Kidney (tissue), 14 donors: ENCODE measurements around the gene MX2. TPM values are rescaled to one million over a fixed set of nuclear protein-coding genes. Genes with fewer than 3 reads are reported as not detected.

Experiments
- DNase-seq, 5 donors: peaks; one replicate each; pipeline ENCODE4 v3.0.0-alpha.2; 2013 to 2020
- FAIRE-seq: peaks from 2 replicates; lab custom pipeline; 2012; peaks lifted over from hg19 to GRCh38; lab: Jason Lieb, UNC
- H3K27ac ChIP-seq, 2 donors: one replicate each; pipeline ENCODE4 v1.7.0; 2013; ENCODE audit warnings: low read depth in 2 of 2, low read length in 2 of 2, inconsistent platforms in 1 of 2
- H3K27me3 ChIP-seq: one replicate; pipeline ENCODE4 v1.7.1; 2013; ENCODE audit warnings: low read length, inconsistent platforms; ENCODE audit not compliant: control insufficient read depth, insufficient read depth
- H3K36me3 ChIP-seq, 3 donors: one replicate each; pipeline versions ENCODE4 v1.7.0 to v1.7.1; 2013; ENCODE audit warnings: low read length in 3 of 3, control low read depth in 1 of 3, inconsistent platforms in 1 of 3; ENCODE audit not compliant: insufficient read depth in 3 of 3, control insufficient read depth in 2 of 3
- H3K4me1 ChIP-seq, 3 donors: one replicate each; pipeline versions ENCODE4 v1.7.0 to v1.7.1; 2013; ENCODE audit warnings: low read length in 3 of 3, inconsistent platforms in 1 of 3, low read depth in 1 of 3; ENCODE audit not compliant: control insufficient read depth in 2 of 3, insufficient read depth in 2 of 3
- H3K4me3 ChIP-seq, 3 donors: one replicate each; pipeline versions ENCODE4 v1.7.0 to v1.8.1; 2013; ENCODE audit warnings: low read length in 3 of 3, control low read depth in 1 of 3, inconsistent platforms in 1 of 3
- H3K9ac ChIP-seq, 3 donors: one replicate each; pipeline versions ENCODE4 v1.7.0 to v1.7.1; 2013; ENCODE audit warnings: low read length in 3 of 3, control low read depth in 1 of 3, inconsistent platforms in 1 of 3
- H3K9me3 ChIP-seq, 3 donors: one replicate each; pipeline versions ENCODE4 v1.7.0 to v1.7.1; 2013; ENCODE audit warnings: low read length in 3 of 3, control low read depth in 1 of 3, inconsistent platforms in 1 of 3; ENCODE audit not compliant: control insufficient read depth in 2 of 3, insufficient read depth in 1 of 3
- CTCF ChIP-seq: IDR thresholded peaks from 3 replicates; pipeline ENCODE4 v1.5.1; 2012; ENCODE audit warnings: mild to moderate bottlenecking, moderate library complexity, borderline replicate concordance; ENCODE audit not compliant: insufficient read depth; ENCODE audit errors: extremely low read depth
- intact Hi-C: fragments of 100-400 bp; cut with DNase I; formaldehyde crosslinking; loops from one replicate; pipeline ENCODE4 v1.11.1; 2022
- polyA plus RNA-seq: library from polyadenylated mRNA; stranded (reverse); fragments of 350-450 nt; fragmentation: Illumina TruSeq; extraction: RNeasy Lipid Tissue Mini Kit (QIAGEN cat#74804); gene quantifications from one replicate; pipeline ENCODE4 v1.2.3, GENCODE V29; 2014; ENCODE audit warnings: low read depth, low replicate concordance; ENCODE audit not compliant: insufficient read depth
- total RNA-seq: library from RNA; stranded (reverse); fragmentation: NEBNext Ultra II Directional; extraction: Animal tissue kit (Norgen Biotek cat#: 25700); gene quantifications from one replicate; pipeline ENCODE4 v1.2.1, GENCODE V29; 2021
- donor health status: control.
- donor health status: control.
- donor health status: control.
- donor health status: control.
- donor health status: control.
- donor health status: DM: yes; HTN: yes; CAD: no.
- donor health status: Normal renal cell carcinoma (clear cell type).

The MX2 gene
- total and polyA plus RNA-seq, 2 donors from 2014 or later: 4.3 to 11.7 TPM

- intact Hi-C loops: no loop called here
- no peak for DNase-seq
- Histone ChIP-seq H3K27me3 (no peaks in the 10 kb centered on the region), H3K36me3 (no peaks in the 10 kb centered on the region), H3K27ac (no peak overlapping the region), H3K4me1 (no peaks in the 10 kb centered on the region), H3K4me3 (no peak overlapping the region), H3K9me3 (no peaks in the 10 kb centered on the region), H3K9ac (no peak overlapping the region)
- no peak for TF ChIP-seq CTCF
- FAIRE-seq: no peak
Measured at GRCh38 chr21:41387042-41387819, 25.4 kb downstream of the MX2 start.

- intact Hi-C loops: no loop called here
- Histone ChIP-seq H3K4me3 (no peak overlapping the region), H3K4me1 (no peaks in the 10 kb centered on the region), H3K27ac (no peak overlapping the region), H3K36me3 (no peaks in the 10 kb centered on the region), H3K9ac (no peak overlapping the region), H3K9me3 (no peaks in the 10 kb centered on the region), H3K27me3 (no peaks in the 10 kb centered on the region)
- TF ChIP-seq CTCF: no peak
- no peak for DNase-seq
- no peak for FAIRE-seq
Measured at GRCh38 chr21:41387824-41388223, 26.0 kb downstream of the MX2 start.

GRCh38 chr21:41388259-41388658 is 26.4 kb downstream of the MX2 start:
- Histone ChIP-seq H3K4me1 (no peaks in the 10 kb centered on the region), H3K9ac (no peak overlapping the region), H3K27me3 (no peaks in the 10 kb centered on the region), H3K9me3 (no peaks in the 10 kb centered on the region), H3K36me3 (no peaks in the 10 kb centered on the region), H3K27ac (no peak overlapping the region), H3K4me3 (no peak overlapping the region)
- FAIRE-seq: no peak
- DNase-seq: no peak
- TF ChIP-seq CTCF: no peak
- intact Hi-C loops: no loop called here
